Mesenchymal stem cell (in vitro differentiated cells and primary cell): Measurements from ENCODE around the gene GPR107.

Experiments
- DNase-seq: peaks from one replicate; pipeline ENCODE4 v3.0.0-alpha.2; 2013
- H2AFZ ChIP-seq: one replicate; pipeline ENCODE4 v1.6.1; 2013; ENCODE audit warnings: low read depth, mild to moderate bottlenecking, control low read depth, inconsistent platforms, low read length, moderate library complexity
- H2AK5ac ChIP-seq: 2 replicates; pipeline ENCODE4 v1.6.1; 2013; ENCODE audit warnings: low read length, moderate library complexity, mild to moderate bottlenecking, inconsistent platforms; ENCODE audit not compliant: severe bottlenecking
- H2BK120ac ChIP-seq: one replicate; pipeline ENCODE4 v1.6.1; 2013; ENCODE audit warnings: low read depth, mild to moderate bottlenecking, inconsistent platforms, low read length, moderate library complexity
- H2BK12ac ChIP-seq, 2 experiments: one replicate each; pipeline ENCODE4 v1.6.1; 2013; ENCODE audit warnings: inconsistent platforms in 2 of 2, low read length in 2 of 2, mild to moderate bottlenecking in 2 of 2, moderate library complexity in 2 of 2, control low read depth in 1 of 2
- H2BK15ac ChIP-seq: one replicate; pipeline ENCODE4 v1.6.1; 2013; ENCODE audit warnings: mild to moderate bottlenecking, low read depth, inconsistent platforms; ENCODE audit not compliant: poor library complexity, severe bottlenecking
- H2BK5ac ChIP-seq: 2 replicates; pipeline ENCODE4 v1.6.1; 2013; ENCODE audit warnings: low read depth, mild to moderate bottlenecking, low read length, control low read depth, inconsistent platforms; ENCODE audit not compliant: poor library complexity, severe bottlenecking
- H3K14ac ChIP-seq, 2 experiments: one replicate each; pipeline ENCODE4 v1.6.1; 2013; ENCODE audit warnings: inconsistent platforms in 2 of 2, low read length in 2 of 2, control low read depth in 1 of 2, mild to moderate bottlenecking in 1 of 2, moderate library complexity in 1 of 2
- H3K18ac ChIP-seq, 2 experiments: one replicate each; pipeline ENCODE4 v1.6.1; 2013; ENCODE audit warnings: inconsistent platforms in 2 of 2, low read length in 2 of 2, control low read depth in 1 of 2, low read depth in 1 of 2, mild to moderate bottlenecking in 1 of 2
- H3K23ac ChIP-seq, 2 experiments: one replicate each; pipeline ENCODE4 v1.6.1; 2013; ENCODE audit warnings: inconsistent platforms in 2 of 2, low read length in 2 of 2, mild to moderate bottlenecking in 2 of 2, moderate library complexity in 2 of 2, control low read depth in 1 of 2
- H3K27ac ChIP-seq: 2 replicates; pipeline ENCODE4 v1.5.1; 2013; ENCODE audit warnings: mild to moderate bottlenecking, moderate library complexity, low read length, control low read depth, inconsistent platforms; ENCODE audit not compliant: poor library complexity, severe bottlenecking
- H3K27me3 ChIP-seq, 2 experiments: 2 replicates each; pipeline versions ENCODE4 v1.6.1 to v1.7.0; 2013; ENCODE audit warnings: low read length in 2 of 2, mild to moderate bottlenecking in 2 of 2, moderate library complexity in 2 of 2, control low read depth in 1 of 2, inconsistent platforms in 1 of 2; ENCODE audit not compliant: control insufficient read depth in 1 of 2, insufficient read depth in 1 of 2
- H3K36me3 ChIP-seq, 2 experiments: 2 replicates each; pipeline versions ENCODE4 v1.6.1 to v1.7.0; 2013; ENCODE audit warnings: low read length in 2 of 2, control low read depth in 1 of 2, inconsistent platforms in 1 of 2, low read depth in 1 of 2, mild to moderate bottlenecking in 1 of 2; ENCODE audit not compliant: insufficient read depth in 2 of 2, control insufficient read depth in 1 of 2
- H3K4ac ChIP-seq, 2 experiments: one replicate each; pipeline ENCODE4 v1.6.1; 2013; ENCODE audit warnings: inconsistent platforms in 2 of 2, low read length in 2 of 2, mild to moderate bottlenecking in 2 of 2, moderate library complexity in 2 of 2, control low read depth in 1 of 2, low read depth in 1 of 2
- H3K4me1 ChIP-seq: 2 replicates; pipeline ENCODE4 v1.6.1; 2013; ENCODE audit warnings: low read depth, low read length, control low read depth; ENCODE audit not compliant: control insufficient read depth, insufficient read depth
- H3K4me2 ChIP-seq: 2 replicates; pipeline ENCODE4 v1.6.1; 2013; ENCODE audit warnings: low read length, mild to moderate bottlenecking, inconsistent platforms; ENCODE audit not compliant: poor library complexity, severe bottlenecking
- H3K4me3 ChIP-seq, 2 experiments: 2 replicates each; pipeline versions ENCODE4 v1.5.1 to v1.7.0; 2013; ENCODE audit warnings: low read length in 2 of 2, mild to moderate bottlenecking in 2 of 2, control low read depth in 1 of 2, low read depth in 1 of 2; ENCODE audit not compliant: insufficient read depth in 1 of 2
- H3K79me1 ChIP-seq: replicated peaks from 2 replicates; pipeline ENCODE4 v1.6.1; 2013; ENCODE audit warnings: mild to moderate bottlenecking, control low read depth, low read length, inconsistent platforms; ENCODE audit not compliant: poor library complexity, severe bottlenecking
- H3K9ac ChIP-seq: 2 replicates; pipeline ENCODE4 v1.7.0; 2013; ENCODE audit warnings: mild to moderate bottlenecking, low read length, moderate library complexity
- H3K9me3 ChIP-seq: 2 replicates; pipeline ENCODE4 v1.7.0; 2013; ENCODE audit warnings: mild to moderate bottlenecking, low read length; ENCODE audit not compliant: control insufficient read depth
- H4K8ac ChIP-seq: one replicate; pipeline ENCODE4 v1.6.1; 2013; ENCODE audit warnings: inconsistent platforms, mild to moderate bottlenecking, low read length, moderate library complexity
- H4K91ac ChIP-seq: one replicate; pipeline ENCODE4 v1.6.1; 2013; ENCODE audit warnings: mild to moderate bottlenecking, low read length, inconsistent platforms
- WGBS: methylation state at CpG from one replicate; pipeline ENCODE4 v1.1.7; 2013; ENCODE audit warnings: mixed read lengths; 5-methylcytosine and 5-hydroxymethylcytosine counted together

Gene GPR107

GRCh38 chr9:130137641-130138081, 84.0 kb downstream of the GPR107 start:
- Histone ChIP-seq H2AFZ (no peak overlapping the region), H3K4me1 (peaks cover 14% of the 10 kb centered on the region), H2BK120ac (no peak overlapping the region), H2AK5ac (peak overlapping the region; percentile 15), H2BK12ac (no peak overlapping the region), H3K14ac (no peak overlapping the region), H3K79me1 (peaks cover 1% of the 10 kb centered on the region), H3K4me3 (no peak overlapping the region), H3K18ac (peak overlapping the region in 1 of 2 experiments; percentile 50), H4K8ac (no peak overlapping the region), H3K27ac (peak overlapping the region; percentile 74), H2BK15ac (no peak overlapping the region), H3K4me2 (no peak overlapping the region), H3K9me3 (no peaks in the 10 kb centered on the region), H3K9ac (peak overlapping the region; percentile 78), H3K4ac (no peak overlapping the region), H3K36me3 (peaks cover 30 to 39% of the 10 kb centered on the region in 2 experiments), H4K91ac (peak overlapping the region; percentile 30), H3K27me3 (no peaks in the 10 kb centered on the region), H3K23ac (no peak overlapping the region), H2BK5ac (no peak overlapping the region)
- 94% methylated on average over 11 of the region's 11 CpGs for WGBS
- DNase-seq, result no peak

DNA sequence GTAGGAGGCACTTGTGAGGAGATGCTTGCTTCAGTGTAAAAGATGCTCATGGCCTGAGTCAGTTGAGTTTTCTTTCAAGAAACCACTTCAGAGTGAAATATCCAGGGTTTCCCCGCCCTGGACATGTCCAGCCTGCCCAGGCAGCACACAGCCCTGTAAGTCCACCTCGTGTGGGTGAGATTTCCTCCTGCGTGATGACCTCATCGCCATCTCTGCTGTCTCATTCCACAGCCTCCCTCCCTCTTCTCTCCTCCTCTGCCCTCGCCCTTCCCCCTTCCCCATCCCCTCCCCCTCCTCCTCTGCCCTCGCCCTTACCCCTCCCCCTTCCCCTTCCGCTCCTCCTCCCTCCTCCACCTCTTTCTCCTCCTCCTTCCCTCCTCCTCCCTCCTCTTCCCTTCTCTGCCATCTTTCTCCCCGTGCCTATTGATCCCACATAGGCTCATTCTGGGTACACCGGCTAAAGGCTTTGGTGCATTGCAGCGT, 84.5 kb downstream of the GPR107 start:
- H3K9me3 ChIP-seq, result no peaks in the 10 kb centered on the region
- H3K18ac ChIP-seq, result peak overlapping the region in 1 of 2 experiments; percentile 58
- H3K9ac ChIP-seq, result peak overlapping the region; percentile 78
- H4K8ac ChIP-seq, result no peak overlapping the region
- H3K27me3 ChIP-seq, result no peaks in the 10 kb centered on the region
- H2AFZ ChIP-seq, result no peak overlapping the region
- peak overlapping the region in 1 of 2 experiments; percentile 28 for H2BK12ac ChIP-seq
- 16% methylated on average over 9 of the region's 10 CpGs for WGBS
- H3K4me2 ChIP-seq, result no peak overlapping the region
- H4K91ac ChIP-seq, result no peak overlapping the region
- H3K4me3 ChIP-seq, result peak overlapping the region in 1 of 2 experiments; percentile 9
- no peak overlapping the region for H2BK5ac ChIP-seq
- peak overlapping the region; percentile 74 for H3K27ac ChIP-seq
- H3K79me1 ChIP-seq, result peaks cover 1% of the 10 kb centered on the region
- H3K4ac ChIP-seq, result peak overlapping the region in 1 of 2 experiments; percentile 15
- peaks cover 27 to 37% of the 10 kb centered on the region in 2 experiments for H3K36me3 ChIP-seq
- H3K4me1 ChIP-seq, result peaks cover 14% of the 10 kb centered on the region
- peak; percentile 95 for DNase-seq
- H2AK5ac ChIP-seq, result no peak overlapping the region
- H2BK15ac ChIP-seq, result no peak overlapping the region
- no peak overlapping the region for H3K23ac ChIP-seq
- H3K14ac ChIP-seq, result no peak overlapping the region
- no peak overlapping the region for H2BK120ac ChIP-seq

- no peak overlapping the region for H2BK120ac ChIP-seq
- H3K27me3 ChIP-seq, result no peaks in the 10 kb centered on the region
- peak overlapping the region; percentile 25 for H4K91ac ChIP-seq
- H3K4me2 ChIP-seq, result no peak overlapping the region
- H3K4me3 ChIP-seq, result peak overlapping the region in 1 of 2 experiments; percentile 9
- no peaks in the 10 kb centered on the region for H3K9me3 ChIP-seq
- peak overlapping the region in 1 of 2 experiments; percentile 15 for H3K4ac ChIP-seq
- DNase-seq, result peak; percentile 75
- H2AK5ac ChIP-seq, result peak overlapping the region; percentile 41
- peak overlapping the region; percentile 69 for H3K9ac ChIP-seq
- H2BK5ac ChIP-seq, result no peak overlapping the region
- H3K27ac ChIP-seq, result peak overlapping the region; percentile 71
- H3K4me1 ChIP-seq, result peaks cover 17% of the 10 kb centered on the region
- H3K23ac ChIP-seq, result no peak overlapping the region
- peaks cover 24 to 31% of the 10 kb centered on the region in 2 experiments for H3K36me3 ChIP-seq
- H2BK15ac ChIP-seq, result no peak overlapping the region
- no peak overlapping the region for H4K8ac ChIP-seq
- no peak overlapping the region for H3K14ac ChIP-seq
- H2BK12ac ChIP-seq, result peak overlapping the region in 1 of 2 experiments; percentile 28
- H3K18ac ChIP-seq, result peak overlapping the region; percentile 38 to 59
- peaks cover 1% of the 10 kb centered on the region for H3K79me1 ChIP-seq
- WGBS, result 83% methylated on average over 6 of the region's 6 CpGs
- H2AFZ ChIP-seq, result no peak overlapping the region
Measured at GRCh38 chr9:130138791-130139190, 85.1 kb downstream of the GPR107 start.

- no peak overlapping the region for H2BK15ac ChIP-seq
- no peak overlapping the region for H3K4me2 ChIP-seq
- WGBS, result 96% methylated on average over 10 of the region's 10 CpGs
- H4K91ac ChIP-seq, result no peak overlapping the region
- H3K9ac ChIP-seq, result peak overlapping the region; percentile 69
- H3K14ac ChIP-seq, result no peak overlapping the region
- H2AK5ac ChIP-seq, result no peak overlapping the region
- no peak overlapping the region for H3K18ac ChIP-seq
- H3K4ac ChIP-seq, result no peak overlapping the region
- no peaks in the 10 kb centered on the region for H3K27me3 ChIP-seq
- H2BK12ac ChIP-seq, result peak overlapping the region in 1 of 2 experiments; percentile 37
- H2BK5ac ChIP-seq, result no peak overlapping the region
- no peak for DNase-seq
- no peak overlapping the region for H2AFZ ChIP-seq
- H3K79me1 ChIP-seq, result peaks cover 1% of the 10 kb centered on the region
- no peak overlapping the region for H2BK120ac ChIP-seq
- peak overlapping the region; percentile 71 for H3K27ac ChIP-seq
- H3K4me3 ChIP-seq, result peak overlapping the region in 1 of 2 experiments; percentile 2
- no peak overlapping the region for H4K8ac ChIP-seq
- no peaks in the 10 kb centered on the region for H3K9me3 ChIP-seq
- peaks cover 21 to 27% of the 10 kb centered on the region in 2 experiments for H3K36me3 ChIP-seq
- no peak overlapping the region for H3K23ac ChIP-seq
- H3K4me1 ChIP-seq, result peaks cover 21% of the 10 kb centered on the region
Measured at GRCh38 chr9:130139251-130139650, 85.5 kb downstream of the GPR107 start.
